ENCODE data around the gene TEX22. TPM values are rescaled to one million over a fixed set of nuclear protein-coding genes. Genes with fewer than 3 reads are reported as not detected.

TEX22 gene
- total RNA-seq, 2 donors from 2014 or later, result 0.33 TPM; not detected in 1

GRCh38 chr14:105456736-105457617 lies 58.6 kb downstream of the TEX22 start:
- ATAC-seq (no peak), DNase-seq (no peak)
- Histone ChIP-seq H3K36me3 (replicated peaks in 1 of 2; ENCODE audit: insufficient read depth in 1 of 2, low read depth in 2 of 2) (peaks cover 0 to 11% of the 10 kb centered on the region in 2 donors), H3K27me3 (no peaks in the 10 kb centered on the region), H3K4me1 (no peaks in the 10 kb centered on the region), H3K4me3 (no peak overlapping the region), H3K9me3 (no peaks in the 10 kb centered on the region), H3K27ac (no peak overlapping the region)
- 83 to 85% methylated on average over 10 to 21 of the region's 22 CpGs for WGBS, 2 donors
- TF ChIP-seq POLR2A (IDR thresholded peaks at IDR 0.05) (no peak), CTCF (IDR thresholded peaks at IDR 0.05) (no peak)
- intact Hi-C loops (cut with DNase I), result no loop called here

- H3K36me3 ChIP-seq (replicated peaks in 1 of 2; ENCODE audit: insufficient read depth in 1 of 2, low read depth in 2 of 2), result peaks cover 0 to 11% of the 10 kb centered on the region in 2 donors
- 85 to 87% methylated on average over 10 to 17 of the region's 18 CpGs for WGBS, 2 donors
- no peak overlapping the region for H3K27ac ChIP-seq
- no peak overlapping the region for H3K4me3 ChIP-seq
- H3K27me3 ChIP-seq, result no peaks in the 10 kb centered on the region
- ATAC-seq, result no peak
- intact Hi-C loops (cut with DNase I), result no loop called here
- no peaks in the 10 kb centered on the region for H3K9me3 ChIP-seq
- no peak for DNase-seq
- no peak for TF ChIP-seq POLR2A (IDR thresholded peaks at IDR 0.05)
- TF ChIP-seq CTCF (IDR thresholded peaks at IDR 0.05), result no peak
- H3K4me1 ChIP-seq, result no peaks in the 10 kb centered on the region
These were observed 59.7 kb downstream of the TEX22 start for GRCh38 chr14:105458010-105458409.

GRCh38 chr14:105458571-105458970 lies 60.2 kb downstream of the TEX22 start:
- DNase-seq, result no peak
- Histone ChIP-seq H3K4me3 (no peak overlapping the region), H3K9me3 (no peaks in the 10 kb centered on the region), H3K27ac (no peak overlapping the region), H3K27me3 (no peaks in the 10 kb centered on the region), H3K4me1 (no peaks in the 10 kb centered on the region), H3K36me3 (replicated peaks in 1 of 2; ENCODE audit: insufficient read depth in 1 of 2, low read depth in 2 of 2) (peaks cover 0 to 11% of the 10 kb centered on the region in 2 donors)
- TF ChIP-seq POLR2A (IDR thresholded peaks at IDR 0.05), result no peak
- no peak for TF ChIP-seq CTCF (IDR thresholded peaks at IDR 0.05)
- intact Hi-C loops (cut with DNase I), result no loop called here
- WGBS, 2 donors, result 89 to 100% methylated on average over 2 to 5 of the region's 14 CpGs
- ATAC-seq, result no peak

- no peak for DNase-seq
- Histone ChIP-seq H3K9me3 (no peaks in the 10 kb centered on the region), H3K36me3 (replicated peaks in 1 of 2; ENCODE audit: insufficient read depth in 1 of 2, low read depth in 2 of 2) (peaks cover 0 to 16% of the 10 kb centered on the region in 2 donors), H3K27me3 (no peaks in the 10 kb centered on the region), H3K4me1 (no peaks in the 10 kb centered on the region), H3K27ac (no peak overlapping the region), H3K4me3 (no peak overlapping the region)
- intact Hi-C loops (cut with DNase I), result no loop called here
- 95% methylated on average over 16 of the region's 17 CpGs; no CpG with 5 or more reads in 1 of the 2 donors for WGBS, 2 donors
- ATAC-seq, result no peak
- TF ChIP-seq POLR2A (IDR thresholded peaks at IDR 0.05), result no peak
- TF ChIP-seq CTCF (IDR thresholded peaks at IDR 0.05), result no peak
These were observed 61.8 kb downstream of the TEX22 start for GRCh38 chr14:105460116-105460515.

Measured in body of pancreas (tissue), 4 donors.